ENCODE data around the gene AGO3.

DNA sequence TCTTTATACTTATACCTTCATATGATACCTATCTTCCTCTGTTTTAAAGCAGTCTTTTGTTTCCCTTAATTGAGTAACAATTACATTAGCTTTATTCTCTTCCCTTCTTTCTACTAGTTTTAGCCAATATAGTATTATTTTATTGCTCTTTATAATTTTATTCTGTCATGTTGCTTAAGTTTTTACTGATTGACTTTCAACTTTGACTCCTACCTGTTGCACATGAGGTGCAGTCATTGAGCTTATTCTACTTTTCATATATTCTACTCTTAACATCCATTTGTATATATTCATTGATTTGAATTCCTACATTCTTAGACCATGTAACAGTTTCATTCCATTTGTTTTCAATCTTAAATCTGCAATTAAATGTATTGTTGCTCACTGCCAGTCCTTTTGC, 49.2 kb downstream of the AGO3 start:
- TF ChIP-seq EZH2 (IDR thresholded peaks at IDR 0.05; ENCODE audit: low read depth, unreplicated experiment) (no peak), CTCF (conservative IDR thresholded peaks at IDR 0.05; ENCODE audit: low read depth in 2 of 2) (no peak), EZH2phosphoT487 (IDR thresholded peaks at IDR 0.05; ENCODE audit: unreplicated experiment) (no peak), POLR2AphosphoS5 (IDR thresholded peaks at IDR 0.05; ENCODE audit: low read depth) (no peak), CREB1 (CRISPR knock-in tag; IDR thresholded peaks at IDR 0.05; ENCODE audit: low read depth) (no peak), STAT1 (IDR thresholded peaks at IDR 0.05; ENCODE audit: unreplicated experiment) (no peak)
- TF ChIP-seq, protein P1, sequence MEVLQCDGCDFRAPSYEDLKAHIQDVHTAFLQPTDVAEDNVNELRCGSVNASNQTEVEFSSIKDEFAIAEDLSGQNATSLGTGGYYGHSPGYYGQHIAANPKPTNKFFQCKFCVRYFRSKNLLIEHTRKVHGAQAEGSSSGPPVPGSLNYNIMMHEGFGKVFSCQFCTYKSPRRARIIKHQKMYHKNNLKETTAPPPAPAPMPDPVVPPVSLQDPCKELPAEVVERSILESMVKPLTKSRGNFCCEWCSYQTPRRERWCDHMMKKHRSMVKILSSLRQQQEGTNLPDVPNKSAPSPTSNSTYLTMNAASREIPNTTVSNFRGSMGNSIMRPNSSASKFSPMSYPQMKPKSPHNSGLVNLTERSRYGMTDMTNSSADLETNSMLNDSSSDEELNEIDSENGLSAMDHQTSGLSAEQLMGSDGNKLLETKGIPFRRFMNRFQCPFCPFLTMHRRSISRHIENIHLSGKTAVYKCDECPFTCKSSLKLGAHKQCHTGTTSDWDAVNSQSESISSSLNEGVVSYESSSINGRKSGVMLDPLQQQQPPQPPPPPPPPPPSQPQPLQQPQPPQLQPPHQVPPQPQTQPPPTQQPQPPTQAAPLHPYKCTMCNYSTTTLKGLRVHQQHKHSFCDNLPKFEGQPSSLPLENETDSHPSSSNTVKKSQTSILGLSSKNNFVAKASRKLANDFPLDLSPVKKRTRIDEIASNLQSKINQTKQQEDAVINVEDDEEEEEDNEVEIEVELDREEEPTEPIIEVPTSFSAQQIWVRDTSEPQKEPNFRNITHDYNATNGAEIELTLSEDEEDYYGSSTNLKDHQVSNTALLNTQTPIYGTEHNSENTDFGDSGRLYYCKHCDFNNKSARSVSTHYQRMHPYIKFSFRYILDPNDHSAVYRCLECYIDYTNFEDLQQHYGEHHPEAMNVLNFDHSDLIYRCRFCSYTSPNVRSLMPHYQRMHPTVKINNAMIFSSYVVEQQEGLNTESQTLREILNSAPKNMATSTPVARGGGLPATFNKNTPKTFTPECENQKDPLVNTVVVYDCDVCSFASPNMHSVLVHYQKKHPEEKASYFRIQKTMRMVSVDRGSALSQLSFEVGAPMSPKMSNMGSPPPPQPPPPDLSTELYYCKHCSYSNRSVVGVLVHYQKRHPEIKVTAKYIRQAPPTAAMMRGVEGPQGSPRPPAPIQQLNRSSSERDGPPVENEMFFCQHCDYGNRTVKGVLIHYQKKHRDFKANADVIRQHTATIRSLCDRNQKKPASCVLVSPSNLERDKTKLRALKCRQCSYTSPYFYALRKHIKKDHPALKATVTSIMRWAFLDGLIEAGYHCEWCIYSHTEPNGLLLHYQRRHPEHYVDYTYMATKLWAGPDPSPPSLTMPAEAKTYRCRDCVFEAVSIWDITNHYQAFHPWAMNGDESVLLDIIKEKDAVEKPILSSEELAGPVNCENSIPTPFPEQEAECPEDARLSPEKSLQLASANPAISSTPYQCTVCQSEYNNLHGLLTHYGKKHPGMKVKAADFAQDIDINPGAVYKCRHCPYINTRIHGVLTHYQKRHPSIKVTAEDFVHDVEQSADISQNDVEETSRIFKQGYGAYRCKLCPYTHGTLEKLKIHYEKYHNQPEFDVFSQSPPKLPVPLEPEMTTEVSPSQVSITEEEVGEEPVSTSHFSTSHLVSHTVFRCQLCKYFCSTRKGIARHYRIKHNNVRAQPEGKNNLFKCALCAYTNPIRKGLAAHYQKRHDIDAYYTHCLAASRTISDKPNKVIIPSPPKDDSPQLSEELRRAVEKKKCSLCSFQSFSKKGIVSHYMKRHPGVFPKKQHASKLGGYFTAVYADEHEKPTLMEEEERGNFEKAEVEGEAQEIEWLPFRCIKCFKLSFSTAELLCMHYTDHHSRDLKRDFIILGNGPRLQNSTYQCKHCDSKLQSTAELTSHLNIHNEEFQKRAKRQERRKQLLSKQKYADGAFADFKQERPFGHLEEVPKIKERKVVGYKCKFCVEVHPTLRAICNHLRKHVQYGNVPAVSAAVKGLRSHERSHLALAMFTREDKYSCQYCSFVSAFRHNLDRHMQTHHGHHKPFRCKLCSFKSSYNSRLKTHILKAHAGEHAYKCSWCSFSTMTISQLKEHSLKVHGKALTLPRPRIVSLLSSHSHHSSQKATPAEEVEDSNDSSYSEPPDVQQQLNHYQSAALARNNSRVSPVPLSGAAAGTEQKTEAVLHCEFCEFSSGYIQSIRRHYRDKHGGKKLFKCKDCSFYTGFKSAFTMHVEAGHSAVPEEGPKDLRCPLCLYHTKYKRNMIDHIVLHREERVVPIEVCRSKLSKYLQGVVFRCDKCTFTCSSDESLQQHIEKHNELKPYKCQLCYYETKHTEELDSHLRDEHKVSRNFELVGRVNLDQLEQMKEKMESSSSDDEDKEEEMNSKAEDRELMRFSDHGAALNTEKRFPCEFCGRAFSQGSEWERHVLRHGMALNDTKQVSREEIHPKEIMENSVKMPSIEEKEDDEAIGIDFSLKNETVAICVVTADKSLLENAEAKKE (CRISPR knock-in tag; IDR thresholded peaks at IDR 0.05) = no peak
- TF ChIP-seq, protein P2, sequence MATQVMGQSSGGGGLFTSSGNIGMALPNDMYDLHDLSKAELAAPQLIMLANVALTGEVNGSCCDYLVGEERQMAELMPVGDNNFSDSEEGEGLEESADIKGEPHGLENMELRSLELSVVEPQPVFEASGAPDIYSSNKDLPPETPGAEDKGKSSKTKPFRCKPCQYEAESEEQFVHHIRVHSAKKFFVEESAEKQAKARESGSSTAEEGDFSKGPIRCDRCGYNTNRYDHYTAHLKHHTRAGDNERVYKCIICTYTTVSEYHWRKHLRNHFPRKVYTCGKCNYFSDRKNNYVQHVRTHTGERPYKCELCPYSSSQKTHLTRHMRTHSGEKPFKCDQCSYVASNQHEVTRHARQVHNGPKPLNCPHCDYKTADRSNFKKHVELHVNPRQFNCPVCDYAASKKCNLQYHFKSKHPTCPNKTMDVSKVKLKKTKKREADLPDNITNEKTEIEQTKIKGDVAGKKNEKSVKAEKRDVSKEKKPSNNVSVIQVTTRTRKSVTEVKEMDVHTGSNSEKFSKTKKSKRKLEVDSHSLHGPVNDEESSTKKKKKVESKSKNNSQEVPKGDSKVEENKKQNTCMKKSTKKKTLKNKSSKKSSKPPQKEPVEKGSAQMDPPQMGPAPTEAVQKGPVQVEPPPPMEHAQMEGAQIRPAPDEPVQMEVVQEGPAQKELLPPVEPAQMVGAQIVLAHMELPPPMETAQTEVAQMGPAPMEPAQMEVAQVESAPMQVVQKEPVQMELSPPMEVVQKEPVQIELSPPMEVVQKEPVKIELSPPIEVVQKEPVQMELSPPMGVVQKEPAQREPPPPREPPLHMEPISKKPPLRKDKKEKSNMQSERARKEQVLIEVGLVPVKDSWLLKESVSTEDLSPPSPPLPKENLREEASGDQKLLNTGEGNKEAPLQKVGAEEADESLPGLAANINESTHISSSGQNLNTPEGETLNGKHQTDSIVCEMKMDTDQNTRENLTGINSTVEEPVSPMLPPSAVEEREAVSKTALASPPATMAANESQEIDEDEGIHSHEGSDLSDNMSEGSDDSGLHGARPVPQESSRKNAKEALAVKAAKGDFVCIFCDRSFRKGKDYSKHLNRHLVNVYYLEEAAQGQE (IDR thresholded peaks at IDR 0.05; ENCODE audit: unreplicated experiment) = no peak
